H9 (cell line): Measurements from ENCODE around the gene GBP2. TPM values are rescaled to one million over a fixed set of nuclear protein-coding genes. Genes with fewer than 3 reads are reported as not detected.

Source experiments
- DNase-seq: peaks from one replicate; pipeline ENCODE4 v3.0.0-alpha.2; 2017
- H2AFZ ChIP-seq: one replicate; pipeline ENCODE4 v1.6.1; 2013; ENCODE audit warnings: mild to moderate bottlenecking, low read length, control low read depth, moderate library complexity
- H2AK5ac ChIP-seq: 2 replicates; pipeline ENCODE4 v1.6.1; 2013; ENCODE audit warnings: low read length, control low read depth, mixed read lengths; ENCODE audit not compliant: insufficient read length
- H2BK120ac ChIP-seq: one replicate; pipeline ENCODE4 v1.6.1; 2013; ENCODE audit warnings: low read depth, mild to moderate bottlenecking, low read length, control low read depth, inconsistent platforms; ENCODE audit not compliant: poor library complexity, severe bottlenecking
- H2BK12ac ChIP-seq: 2 replicates; pipeline ENCODE4 v1.6.1; 2013; ENCODE audit warnings: low read length, control low read depth, mixed read lengths, low read depth; ENCODE audit not compliant: insufficient read length
- H2BK15ac ChIP-seq: 2 replicates; pipeline ENCODE4 v1.6.1; 2013; ENCODE audit warnings: low read depth, low read length, control low read depth
- H2BK20ac ChIP-seq: one replicate; pipeline ENCODE4 v1.6.1; 2013; ENCODE audit warnings: low read depth, mild to moderate bottlenecking, low read length, control low read depth, inconsistent platforms; ENCODE audit not compliant: poor library complexity, severe bottlenecking
- H2BK5ac ChIP-seq: 2 replicates; pipeline ENCODE4 v1.6.1; 2013; ENCODE audit warnings: low read length, control low read depth, mixed read lengths; ENCODE audit not compliant: insufficient read length
- H3K14ac ChIP-seq: 2 replicates; pipeline ENCODE4 v1.6.1; 2013; ENCODE audit warnings: low read length, control low read depth; ENCODE audit not compliant: insufficient read depth
- H3K18ac ChIP-seq: 2 replicates; pipeline ENCODE4 v1.6.1; 2013; ENCODE audit warnings: low read depth, mild to moderate bottlenecking, mixed read lengths, low read length, control low read depth; ENCODE audit not compliant: insufficient read length
- H3K23ac ChIP-seq: 2 replicates; pipeline ENCODE4 v1.6.1; 2013; ENCODE audit warnings: low read length, control low read depth, mixed read lengths, low read depth; ENCODE audit not compliant: insufficient read length
- H3K23me2 ChIP-seq: 2 replicates; pipeline ENCODE4 v1.6.1; 2013; ENCODE audit warnings: low read depth, mild to moderate bottlenecking, mixed read lengths, low read length, control low read depth; ENCODE audit not compliant: insufficient read length, poor library complexity, severe bottlenecking
- H3K27ac ChIP-seq: 2 replicates; pipeline ENCODE4 v1.5.1; 2013; ENCODE audit warnings: low read length, control low read depth, mixed read lengths, low read depth; ENCODE audit not compliant: insufficient read length
- H3K27me3 ChIP-seq: 2 replicates; pipeline ENCODE4 v1.6.1; 2013; ENCODE audit warnings: low read length, control low read depth, inconsistent platforms; ENCODE audit not compliant: insufficient read depth
- H3K4ac ChIP-seq: 2 replicates; pipeline ENCODE4 v1.6.1; 2013; ENCODE audit warnings: low read depth, mild to moderate bottlenecking, control low read depth, inconsistent platforms, low read length, moderate library complexity
- H3K4me1 ChIP-seq: 2 replicates; pipeline ENCODE4 v1.6.1; 2013; ENCODE audit warnings: low read length, control low read depth, inconsistent platforms; ENCODE audit not compliant: insufficient read depth
- H3K4me2 ChIP-seq: 2 replicates; pipeline ENCODE4 v1.6.1; 2013; ENCODE audit warnings: low read length, control low read depth, mixed read lengths; ENCODE audit not compliant: insufficient read length, insufficient read depth
- H3K56ac ChIP-seq: 2 replicates; pipeline ENCODE4 v1.6.1; 2013; ENCODE audit warnings: low read depth, mild to moderate bottlenecking, mixed read lengths, low read length, control low read depth; ENCODE audit not compliant: insufficient read length
- H3K79me1 ChIP-seq: 2 replicates; pipeline ENCODE4 v1.6.1; 2013; ENCODE audit warnings: low read depth, mild to moderate bottlenecking, moderate library complexity, low read length, control low read depth, inconsistent platforms; ENCODE audit not compliant: insufficient read depth, poor library complexity, severe bottlenecking
- H3K79me2 ChIP-seq: 2 replicates; pipeline ENCODE4 v1.6.1; 2013; ENCODE audit warnings: low read length, control low read depth, inconsistent platforms; ENCODE audit not compliant: insufficient read depth
- H3K9ac ChIP-seq: 2 replicates; pipeline ENCODE4 v1.6.1; 2013; ENCODE audit warnings: low read length, control low read depth, mixed read lengths; ENCODE audit not compliant: insufficient read length; ENCODE audit errors: extremely low read depth
- H3K9me3 ChIP-seq: one replicate; pipeline ENCODE4 v1.6.1; 2013; ENCODE audit warnings: low read depth, low read length, inconsistent platforms; ENCODE audit not compliant: control insufficient read depth
- H3T11ph ChIP-seq: one replicate; pipeline ENCODE4 v1.6.1; 2013; ENCODE audit warnings: mild to moderate bottlenecking, low read length, control low read depth, inconsistent platforms
- H4K20me1 ChIP-seq: one replicate; pipeline ENCODE4 v1.6.1; 2013; ENCODE audit not compliant: control insufficient read depth, insufficient read length, insufficient read depth
- H4K5ac ChIP-seq: 2 replicates; pipeline ENCODE4 v1.6.1; 2013; ENCODE audit warnings: low read depth, mild to moderate bottlenecking, mixed read lengths, low read length, control low read depth; ENCODE audit not compliant: insufficient read length
- H4K8ac ChIP-seq: replicated peaks from 2 replicates; pipeline ENCODE4 v1.6.1; 2013; ENCODE audit warnings: low read length, control low read depth, mixed read lengths, low read depth; ENCODE audit not compliant: insufficient read length
- H4K91ac ChIP-seq: 2 replicates; pipeline ENCODE4 v1.6.1; 2013; ENCODE audit warnings: low read depth, mild to moderate bottlenecking, moderate library complexity, mixed read lengths, low read length, control low read depth; ENCODE audit not compliant: insufficient read length
- H3K27ac Mint-ChIP-seq, 3 experiments: 2 replicates in 2 of 3; 3 replicates in 1 of 3; pipeline ENCODE4 v1.8.0; 2020 to 2021; ENCODE audit warnings: mixed read lengths in 3 of 3, mild to moderate bottlenecking in 1 of 3, moderate library complexity in 1 of 3
- H3K27me3 Mint-ChIP-seq: 2 replicates; pipeline ENCODE4 v1.8.0; 2021; ENCODE audit warnings: low read depth, mild to moderate bottlenecking, moderate library complexity, mixed read lengths
- H3K36me3 Mint-ChIP-seq, 3 experiments: 2 replicates in 2 of 3; 3 replicates in 1 of 3; pipeline ENCODE4 v1.8.0; 2020 to 2021; ENCODE audit warnings: low read depth in 3 of 3, mixed read lengths in 3 of 3; ENCODE audit not compliant: insufficient read depth in 1 of 3
- H3K4me1 Mint-ChIP-seq, 2 experiments: 2 replicates each; pipeline ENCODE4 v1.8.0; 2020; ENCODE audit warnings: mixed read lengths in 2 of 2
- H3K4me3 Mint-ChIP-seq, 2 experiments: 2 replicates in 1 of 2; 3 replicates in 1 of 2; pipeline ENCODE4 v1.8.0; 2020 to 2021; ENCODE audit warnings: mild to moderate bottlenecking in 2 of 2, mixed read lengths in 2 of 2, moderate library complexity in 1 of 2
- H3K9me3 Mint-ChIP-seq, 2 experiments: 2 replicates in 1 of 2; 3 replicates in 1 of 2; pipeline ENCODE4 v1.8.0; 2020; ENCODE audit warnings: mild to moderate bottlenecking in 2 of 2, mixed read lengths in 2 of 2, moderate library complexity in 1 of 2
- WGBS: extraction: QIAGEN DNeasy Blood & Tissue Kit; methylation state at CpG from one replicate; pipeline ENCODE4 v1.1.7; 2013; ENCODE audit warnings: missing lambda C conversion rate, low lambda C conversion rate, mixed read lengths; ENCODE audit not compliant: insufficient read length; ENCODE audit errors: extremely low coverage; 5-methylcytosine and 5-hydroxymethylcytosine counted together
- total RNA-seq: library from RNA; stranded (reverse); gene quantifications from 2 replicates; pipeline ENCODE4 v1.2.1, GENCODE V29; 2021
- TF ChIP-seq, protein P1 (sequence below): fragments of 200-600 bp; sonication (generic); conservative IDR thresholded peaks from 3 replicates; pipeline ENCODE4 v1.8.0; 2021; ENCODE audit warnings: antibody characterized with exemption, mild to moderate bottlenecking

GBP2 gene
- total RNA-seq, 1 experiment from 2014 or later = not detected

DNA sequence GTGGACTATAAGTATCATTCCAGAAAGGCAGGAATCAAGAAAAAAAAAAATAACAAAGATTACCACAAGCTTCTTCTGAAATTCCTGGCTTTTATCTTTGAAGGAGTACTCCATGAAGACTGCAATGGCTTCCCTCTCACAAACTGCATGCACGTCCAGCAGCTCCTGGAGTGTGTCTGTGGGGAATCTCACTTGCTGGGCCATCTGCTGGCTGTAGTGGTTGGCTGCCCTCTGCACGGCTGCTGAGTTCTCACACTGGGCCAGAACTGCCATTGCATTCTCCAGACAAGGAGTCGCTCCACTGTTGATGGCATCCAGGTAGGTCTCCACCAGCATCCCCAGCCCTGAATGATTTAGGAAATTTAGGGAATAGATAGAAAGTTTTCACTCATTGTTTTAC, 23.3 kb upstream of the GBP2 start:
- Histone ChIP-seq H3K56ac (no peak overlapping the region), H3K9me3 (no peaks in the 10 kb centered on the region), H3K14ac (no peak overlapping the region), H3K27me3 (no peaks in the 10 kb centered on the region), H2AFZ (no peak overlapping the region), H4K91ac (no peak overlapping the region), H4K5ac (no peak overlapping the region), H2AK5ac (no peak overlapping the region), H3K79me1 (no peaks in the 10 kb centered on the region), H3K23ac (no peak overlapping the region), H3K4me1 (no peaks in the 10 kb centered on the region), H3K79me2 (no peaks in the 10 kb centered on the region), H3K4me2 (no peak overlapping the region), H2BK20ac (no peak overlapping the region), H3K23me2 (no peaks in the 10 kb centered on the region), H2BK12ac (no peak overlapping the region), H3K4ac (no peak overlapping the region), H2BK5ac (no peak overlapping the region), H3K18ac (no peak overlapping the region), H2BK15ac (no peak overlapping the region), H3T11ph (no peak overlapping the region), H2BK120ac (no peak overlapping the region), H3K27ac (no peak overlapping the region), H4K20me1 (no peaks in the 10 kb centered on the region), H4K8ac (no peak overlapping the region), H3K9ac (no peak overlapping the region)
- Mint-ChIP-seq H3K27me3 (no peaks in the 10 kb centered on the region), H3K27ac (no peak overlapping the region), H3K4me3 (no peak overlapping the region), H3K9me3 (no peaks in the 10 kb centered on the region), H3K36me3 (no peaks in the 10 kb centered on the region), H3K4me1 (no peaks in the 10 kb centered on the region)
- DNase-seq = peak; percentile 57
- no CpG with 5 or more reads among the region's 3 CpGs for WGBS
- TF ChIP-seq, protein P1, sequence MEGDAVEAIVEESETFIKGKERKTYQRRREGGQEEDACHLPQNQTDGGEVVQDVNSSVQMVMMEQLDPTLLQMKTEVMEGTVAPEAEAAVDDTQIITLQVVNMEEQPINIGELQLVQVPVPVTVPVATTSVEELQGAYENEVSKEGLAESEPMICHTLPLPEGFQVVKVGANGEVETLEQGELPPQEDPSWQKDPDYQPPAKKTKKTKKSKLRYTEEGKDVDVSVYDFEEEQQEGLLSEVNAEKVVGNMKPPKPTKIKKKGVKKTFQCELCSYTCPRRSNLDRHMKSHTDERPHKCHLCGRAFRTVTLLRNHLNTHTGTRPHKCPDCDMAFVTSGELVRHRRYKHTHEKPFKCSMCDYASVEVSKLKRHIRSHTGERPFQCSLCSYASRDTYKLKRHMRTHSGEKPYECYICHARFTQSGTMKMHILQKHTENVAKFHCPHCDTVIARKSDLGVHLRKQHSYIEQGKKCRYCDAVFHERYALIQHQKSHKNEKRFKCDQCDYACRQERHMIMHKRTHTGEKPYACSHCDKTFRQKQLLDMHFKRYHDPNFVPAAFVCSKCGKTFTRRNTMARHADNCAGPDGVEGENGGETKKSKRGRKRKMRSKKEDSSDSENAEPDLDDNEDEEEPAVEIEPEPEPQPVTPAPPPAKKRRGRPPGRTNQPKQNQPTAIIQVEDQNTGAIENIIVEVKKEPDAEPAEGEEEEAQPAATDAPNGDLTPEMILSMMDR = peak; percentile 42; the same call in 2 of the 3 replicates
